Measurements from ENCODE around the gene CAMK2B.

Gene CAMK2B

GRCh38 chr7:44309271-44310091 lies 15.9 kb downstream of the CAMK2B start:
- no peak for FAIRE-seq
- DNase-seq (ENCODE audit: low spot score), result no peak

- FAIRE-seq (peak; percentile 44), DNase-seq (ENCODE audit: low spot score) (no peak)
Observed at GRCh38 chr7:44308596-44309270, 16.7 kb downstream of the CAMK2B start.

DNA sequence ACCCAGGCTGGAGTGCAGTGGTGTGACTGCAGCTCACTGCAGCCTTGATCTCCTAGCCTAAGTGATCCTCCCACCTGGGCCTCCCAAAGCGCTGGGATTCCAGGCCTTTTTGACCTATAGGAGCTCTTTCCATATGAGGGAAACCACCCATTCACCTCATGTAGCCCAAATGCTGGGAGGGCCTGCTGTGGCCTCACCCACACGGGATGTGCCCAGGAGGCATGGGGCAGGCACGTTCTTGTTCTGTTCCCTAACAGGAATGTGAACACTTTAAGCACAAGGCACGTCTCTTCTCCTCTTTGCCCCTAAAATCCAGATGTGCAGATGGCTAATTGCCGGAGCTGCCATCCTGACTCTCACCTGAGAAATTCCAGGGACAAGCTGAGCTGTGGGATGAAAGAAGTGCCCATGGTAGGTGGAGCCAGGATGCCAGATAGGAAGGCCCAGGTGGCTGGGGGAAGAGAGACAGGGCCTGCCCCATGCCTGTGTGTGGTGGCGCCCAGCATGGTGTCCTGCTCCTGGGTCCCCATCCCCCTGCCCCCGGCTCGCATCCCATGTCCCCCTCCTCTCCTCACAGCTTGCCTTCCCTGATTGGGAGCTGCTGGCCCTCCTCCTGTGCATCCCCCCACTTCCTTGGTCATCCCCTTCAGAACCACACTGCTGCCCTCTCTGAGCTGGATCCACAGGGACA lies 17.3 kb downstream of the CAMK2B start:
- DNase-seq (ENCODE audit: low spot score), result no peak
- peak; percentile 46 for FAIRE-seq

DNA sequence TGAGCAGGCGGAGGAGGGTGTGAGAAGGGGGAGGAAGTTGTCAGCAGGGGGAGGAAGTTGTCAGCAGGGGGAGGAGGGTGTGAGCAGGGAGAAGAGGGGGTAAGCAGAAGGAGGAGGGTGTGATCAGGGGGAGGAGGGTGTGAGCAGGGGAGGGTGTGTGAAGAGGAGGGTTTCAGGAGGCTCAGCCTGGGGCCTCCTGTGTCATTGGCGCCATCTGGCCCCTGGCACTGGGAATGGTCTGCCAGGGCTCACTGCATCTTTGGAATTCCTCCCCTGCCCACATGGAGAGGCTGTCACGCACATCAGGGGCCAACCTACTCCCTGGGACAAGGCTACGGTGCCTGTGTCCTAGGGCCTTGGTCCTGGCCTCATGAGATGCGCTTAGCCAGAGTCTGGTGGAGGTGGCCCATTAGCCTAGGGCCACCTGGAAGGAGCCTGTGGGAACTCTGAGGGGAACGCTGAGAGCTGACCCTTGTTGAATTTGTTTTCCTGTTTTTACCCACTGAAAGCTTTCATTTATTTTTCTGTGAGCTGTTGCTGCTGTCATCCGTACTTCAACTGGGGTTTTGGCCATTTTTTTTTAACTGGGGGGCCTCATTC lies 18.0 kb downstream of the CAMK2B start:
- FAIRE-seq, result peak; percentile 48

GRCh38 chr7:44306606-44307005 lies 18.8 kb downstream of the CAMK2B start:
- DNase-seq (ENCODE audit: low spot score) (no peak), FAIRE-seq (peak; percentile 91)

More for the DNA sequence above, 18.0 kb downstream of the CAMK2B start:
- peak; percentile 74 for DNase-seq (ENCODE audit: low spot score)

GRCh38 chr7:44305564-44306507 lies 19.6 kb downstream of the CAMK2B start:
- DNase-seq (ENCODE audit: low spot score) (no peak), FAIRE-seq (no peak)

GRCh38 chr7:44294325-44295069 lies 30.9 kb downstream of the CAMK2B start:
- DNase-seq (ENCODE audit: low spot score), result no peak
- FAIRE-seq, result peak; percentile 63

DNA sequence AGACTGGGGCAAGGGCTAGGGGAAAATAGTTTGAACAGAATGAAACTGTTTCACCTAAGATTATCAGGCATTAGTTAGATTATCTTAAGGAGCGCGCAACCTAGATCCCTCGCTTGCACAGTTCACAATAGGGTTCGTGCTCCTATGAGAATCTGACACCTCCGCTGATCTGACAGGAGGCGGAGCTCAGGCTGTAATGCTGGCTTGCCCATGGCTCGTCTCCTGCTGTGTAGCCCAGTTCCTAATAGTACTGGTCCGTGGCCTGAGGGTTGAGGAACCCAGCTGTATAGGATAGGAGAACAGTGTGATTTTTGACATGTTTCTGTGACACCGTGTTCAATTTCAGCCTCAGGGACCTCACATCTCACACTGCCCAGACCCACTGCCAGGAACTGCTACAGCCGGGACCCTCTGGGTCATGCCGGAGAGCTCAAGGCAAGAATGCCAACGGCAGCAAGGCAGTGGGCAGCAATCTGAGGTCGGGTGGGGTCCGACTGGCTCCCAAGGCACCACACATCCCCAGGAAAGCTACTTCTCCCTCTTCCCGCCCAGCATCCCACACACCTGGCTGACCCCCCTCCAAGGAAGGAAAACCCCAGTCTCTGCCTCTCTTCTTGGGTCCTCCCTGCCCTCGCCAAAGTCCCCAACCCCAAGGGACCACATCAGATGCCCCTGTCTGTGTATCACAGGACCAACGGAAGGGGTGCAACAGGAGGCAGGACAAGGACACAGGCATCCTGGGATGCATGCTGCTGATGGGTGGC lies 31.7 kb downstream of the CAMK2B start:
- DNase-seq (ENCODE audit: low spot score) (no peak), FAIRE-seq (peak; percentile 20)

DNA sequence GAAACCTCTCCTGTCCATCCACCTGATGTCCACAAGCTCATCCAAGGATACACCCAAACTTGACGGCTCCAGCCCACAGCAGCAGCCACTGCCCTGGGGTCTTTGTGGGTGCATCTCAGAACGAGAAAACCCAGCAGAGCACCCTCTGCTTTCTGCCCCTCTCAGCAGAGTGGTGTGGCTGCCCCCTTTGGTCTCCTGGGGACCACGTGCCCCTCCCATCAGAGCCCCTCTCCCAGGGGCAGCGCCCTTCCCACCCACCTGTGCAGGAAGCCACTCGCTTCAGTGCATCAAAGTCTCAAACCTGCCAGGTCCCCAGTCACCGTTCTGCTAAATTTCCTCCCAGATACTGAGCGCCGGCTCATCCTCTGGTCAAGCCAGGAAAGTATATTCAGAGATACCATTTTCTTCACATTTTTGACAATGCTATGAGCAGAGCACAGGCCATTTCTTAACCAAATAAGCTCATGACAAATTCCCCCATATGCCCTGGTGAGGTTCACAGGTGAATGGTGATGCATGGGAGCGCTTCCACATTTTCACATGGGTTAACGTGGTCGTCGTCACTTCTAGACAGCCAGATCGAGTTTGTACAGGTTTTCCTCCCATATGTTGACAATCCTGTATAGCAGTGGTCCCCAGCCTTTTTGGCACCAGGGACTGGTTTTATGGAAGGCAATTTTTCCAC lies 32.4 kb downstream of the CAMK2B start:
- DNase-seq (ENCODE audit: low spot score), result no peak
- no peak for FAIRE-seq

- no peak for FAIRE-seq
- no peak for DNase-seq (ENCODE audit: low spot score)
Observed at GRCh38 chr7:44292420-44292817, 33.0 kb downstream of the CAMK2B start.

GRCh38 chr7:44291733-44292419 lies 33.5 kb downstream of the CAMK2B start:
- FAIRE-seq, result no peak
- no peak for DNase-seq (ENCODE audit: low spot score)

GRCh38 chr7:44291066-44291732 lies 34.2 kb downstream of the CAMK2B start:
- DNase-seq (ENCODE audit: low spot score), result no peak
- no peak for FAIRE-seq

GRCh38 chr7:44290252-44290620 lies 35.2 kb downstream of the CAMK2B start:
- DNase-seq (ENCODE audit: low spot score) (no peak), FAIRE-seq (no peak)

DNA sequence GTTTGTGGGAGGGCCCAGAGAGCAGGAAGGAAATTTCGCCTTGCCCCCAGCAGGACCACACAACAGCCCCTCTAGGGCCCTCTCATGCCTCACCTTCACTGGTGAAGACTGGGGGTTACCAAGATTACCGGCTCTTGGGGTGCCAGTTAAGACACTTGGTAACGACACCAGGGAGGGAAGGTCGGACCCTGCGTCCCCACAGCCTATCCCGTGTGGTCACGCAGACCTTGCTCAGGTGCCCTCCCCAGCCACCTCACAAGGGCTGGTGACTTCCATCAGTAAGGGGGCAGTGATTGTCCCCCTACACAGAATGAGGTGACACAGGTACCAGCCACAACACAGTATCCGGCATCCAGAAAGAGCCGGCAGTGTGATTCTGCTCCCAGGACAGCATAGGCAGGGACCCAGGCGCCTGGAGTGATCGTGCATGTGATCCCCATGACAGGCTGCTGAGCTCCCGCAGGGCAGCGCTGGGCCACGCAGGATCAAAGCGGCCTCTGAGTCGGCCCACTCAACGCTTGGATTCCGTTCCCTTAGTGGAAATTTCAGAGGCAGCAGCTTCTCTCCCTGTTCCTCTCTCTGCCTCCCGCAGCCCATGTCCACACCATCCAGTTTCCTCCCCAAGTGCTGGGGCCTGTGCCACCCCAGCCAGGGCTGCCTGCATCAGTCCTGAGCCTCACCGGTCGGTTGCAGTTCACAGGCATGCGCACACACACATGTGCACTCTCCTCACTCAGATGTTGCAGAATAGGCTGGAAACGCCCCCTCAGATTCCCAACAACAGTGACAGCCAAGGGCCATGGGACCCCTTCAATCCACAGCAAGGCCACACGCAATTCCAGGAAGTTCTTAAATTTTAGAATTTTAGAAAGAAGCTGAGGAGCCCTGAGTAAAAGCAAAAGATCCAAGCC lies 35.8 kb downstream of the CAMK2B start:
- DNase-seq (ENCODE audit: low spot score) (no peak), FAIRE-seq (no peak)

- no peak for DNase-seq (ENCODE audit: low spot score)
- no peak for FAIRE-seq
Observed at GRCh38 chr7:44288811-44289340, 36.5 kb downstream of the CAMK2B start.

- FAIRE-seq, result no peak
- no peak for DNase-seq (ENCODE audit: low spot score)
Observed at GRCh38 chr7:44288381-44288685, 37.1 kb downstream of the CAMK2B start.
